Endothelial cell of umbilical vein (primary cell): ENCODE data around the gene ADARB2. TPM values are rescaled to one million over a fixed set of nuclear protein-coding genes. Genes with fewer than 3 reads are reported as not detected.

Experiments
- BruUV-seq: library from RNA; stranded (reverse); fragments of 400-500 nt; replicated peaks from 2 replicates; lab custom pipeline; 2021; lab: Mats Ljungman, UMichigan
- CTCF ChIA-PET: fragments of 300-600, 350-600 bp; sonication (Branson Sonifier 250); formaldehyde crosslinking; loops from one replicate; lab custom pipeline; 2021; ENCODE audit warnings: antibody characterized with exemption, inconsistent platforms; lab: Charles Lee
- POLR2A ChIA-PET: fragments of 300-600, 350-600 bp; sonication (Branson Sonifier 250); formaldehyde crosslinking; loops from one replicate; lab custom pipeline; 2021; ENCODE audit warnings: antibody characterized with exemption, inconsistent platforms; lab: Charles Lee
- DNase-seq: peaks from one replicate; pipeline ENCODE4 v3.0.0-alpha.2; 2011; ENCODE audit warnings: low read depth, low spot score
- FAIRE-seq: peaks from 2 replicates; lab custom pipeline; 2011; peaks lifted over from hg19 to GRCh38; lab: Jason Lieb, UNC
- H2AFZ ChIP-seq: 2 replicates; pipeline ENCODE4 v1.6.0; 2012; ENCODE audit warnings: low read depth, low read length, control low read depth, inconsistent platforms
- H3K27ac ChIP-seq: 2 replicates; pipeline ENCODE4 v1.5.1; 2011; ENCODE audit warnings: low read depth, mild to moderate bottlenecking, control low read depth, low read length, moderate library complexity; ENCODE audit not compliant: insufficient read depth
- H3K27me3 ChIP-seq, 2 experiments: 2 replicates each; pipeline versions ENCODE4 v1.6.0 to v1.6.1; 2011; ENCODE audit warnings: low read length in 2 of 2, mixed read lengths in 1 of 2; ENCODE audit not compliant: control insufficient read depth in 2 of 2, insufficient read depth in 2 of 2
- H3K36me3 ChIP-seq, 2 experiments: 2 replicates in 1 of 2; 3 replicates in 1 of 2; pipeline ENCODE4 v1.5.1; 2011; ENCODE audit warnings: low read length in 2 of 2, mild to moderate bottlenecking in 1 of 2, moderate library complexity in 1 of 2; ENCODE audit not compliant: control insufficient read depth in 2 of 2, insufficient read depth in 2 of 2; ENCODE audit errors: extremely low read depth in 1 of 2
- H3K4me1 ChIP-seq: 3 replicates; pipeline ENCODE4 v1.5.1; 2011; ENCODE audit warnings: mild to moderate bottlenecking, low read length; ENCODE audit not compliant: control insufficient read depth, insufficient read depth; ENCODE audit errors: extremely low read depth
- H3K4me2 ChIP-seq: 2 replicates; pipeline ENCODE4 v1.6.1; 2011; ENCODE audit warnings: low read length, control low read depth, mixed read lengths; ENCODE audit not compliant: insufficient read depth
- H3K4me3 ChIP-seq, 3 experiments: fragments of 200-600 bp in 1 of 3; sonication (generic), shearing (Covaris generic) in 1 of 3; replicated peaks in 1 of 3; 2 replicates each; pipeline ENCODE4 v1.5.1; 2011 to 2016; ENCODE audit warnings: control low read depth in 3 of 3, low read length in 3 of 3, mild to moderate bottlenecking in 2 of 3, inconsistent platforms in 1 of 3, low read depth in 1 of 3, moderate library complexity in 1 of 3; ENCODE audit not compliant: insufficient read depth in 1 of 3
- H3K79me2 ChIP-seq: 2 replicates; pipeline ENCODE4 v1.6.0; 2012; ENCODE audit warnings: low read length, inconsistent platforms; ENCODE audit not compliant: control insufficient read depth, insufficient read depth
- H3K9ac ChIP-seq: replicated peaks from 2 replicates; pipeline ENCODE3; 2011; ENCODE audit warnings: low read length, control low read depth; ENCODE audit not compliant: insufficient read depth; ENCODE audit errors: extremely low read depth
- H3K9me1 ChIP-seq: replicated peaks from 3 replicates; pipeline ENCODE4 v1.6.0; 2011; ENCODE audit warnings: mild to moderate bottlenecking, low read length; ENCODE audit not compliant: control insufficient read depth, insufficient read depth; ENCODE audit errors: extremely low read depth
- H3K9me3 ChIP-seq: replicated peaks from 2 replicates; pipeline ENCODE4 v1.5.1; 2012; ENCODE audit warnings: low read length, inconsistent platforms; ENCODE audit not compliant: control insufficient read depth, insufficient read depth
- H4K20me1 ChIP-seq: replicated peaks from 2 replicates; pipeline ENCODE3; 2011; ENCODE audit warnings: mild to moderate bottlenecking, low read length; ENCODE audit not compliant: control insufficient read depth, insufficient read depth; ENCODE audit errors: extremely low read depth
- EZH2 ChIP-seq: IDR thresholded peaks from 2 replicates; pipeline ENCODE4 v1.6.1; 2012; ENCODE audit warnings: borderline replicate concordance, low read depth, mild to moderate bottlenecking, moderate library complexity, low read length, inconsistent platforms; ENCODE audit not compliant: severe bottlenecking
- FOS ChIP-seq: IDR thresholded peaks from 2 replicates; pipeline ENCODE4 v1.6.1; 2011; ENCODE audit warnings: mild to moderate bottlenecking, low read length, moderate library complexity, borderline replicate concordance; ENCODE audit not compliant: insufficient read depth
- GATA2 ChIP-seq: IDR thresholded peaks from 2 replicates; pipeline ENCODE4 v1.7.0; 2011; ENCODE audit warnings: low read depth, mild to moderate bottlenecking, moderate library complexity, mixed read lengths, low read length; ENCODE audit not compliant: insufficient read length, insufficient read depth
- JUN ChIP-seq: IDR thresholded peaks from 2 replicates; pipeline ENCODE4 v1.6.1; 2011; ENCODE audit warnings: borderline replicate concordance, low read depth; ENCODE audit not compliant: insufficient read length, insufficient read depth
- MYC ChIP-seq: IDR thresholded peaks from one replicate; pipeline ENCODE4 v1.6.1; 2011; ENCODE audit warnings: mild to moderate bottlenecking, low read depth, low read length
- POLR2A ChIP-seq: IDR thresholded peaks from 2 replicates; pipeline ENCODE4 v1.6.1; 2012; ENCODE audit warnings: low read depth, mild to moderate bottlenecking, control low read depth, low read length
- POLR2AphosphoS5 ChIP-seq: IDR thresholded peaks from 2 replicates; pipeline ENCODE4 v1.6.1; 2012; ENCODE audit warnings: low read depth, mild to moderate bottlenecking, control low read depth, low read length, moderate library complexity; ENCODE audit not compliant: insufficient read depth
- dilution Hi-C: fragments of 300-500 bp; cut with MboI; formaldehyde crosslinking; loops from one replicate; pipeline ENCODE4 v1.15.0; 2019; ENCODE audit warnings: low sequenced_read_pairs; ENCODE audit not compliant: extremely low pct_ligation_motif_present
- intact Hi-C: fragments of 100-400 bp; cut with micrococcal nuclease; formaldehyde crosslinking; loops from one replicate; pipeline ENCODE4 v1.10.0; 2022
- polyA plus RNA-seq, 4 experiments: library from polyadenylated mRNA; depleted of rRNA in 3 of 4; stranded (reverse) in 3 of 4; unstranded in 1 of 4; fragments of >200 nt; gene quantifications; 2 replicates each; pipeline versions ENCODE4 v1.2.1 to v1.2.3, GENCODE V29; 2011 to 2012; ENCODE audit warnings: missing spikeins in 1 of 4
- total RNA-seq: library from RNA; stranded (reverse); gene quantifications from 2 replicates; pipeline ENCODE4 v1.2.3, GENCODE V29; 2021
- TF ChIP-seq, protein P1 (sequence below): IDR thresholded peaks from 2 replicates; pipeline ENCODE4 v1.6.1; 2011; ENCODE audit not compliant: insufficient read depth, insufficient read length
- TF ChIP-seq, protein P2 (sequence below), 2 donors: IDR thresholded peaks; 1 replicate in 1 of 2; 2 replicates in 1 of 2; pipeline ENCODE4 v1.5.1; 2011; ENCODE audit warnings: low read length in 2 of 2, mild to moderate bottlenecking in 2 of 2, moderate library complexity in 2 of 2, control low read depth in 1 of 2, inconsistent platforms in 1 of 2, low read depth in 1 of 2; ENCODE audit not compliant: insufficient read depth in 1 of 2; ENCODE audit errors: extremely low read depth in 1 of 2

Gene ADARB2
- total and polyA plus RNA-seq, 2 donors (not counting 3 experiments of a cell fraction or from before 2014, with no cell fraction given) = not detected

GRCh38 chr10:1390200-1390599 is 347.1 kb downstream of the ADARB2 start:
- intact Hi-C loops (no loop called here), dilution Hi-C loops (no loop called here)
- H3K4me3 ChIP-seq = no peak overlapping the region
- BruUV-seq = no TSS peak
- H4K20me1 ChIP-seq = no peaks in the 10 kb centered on the region
- ChIA-PET CTCF (no interaction called here), POLR2A (no interaction called here)
- no peak overlapping the region for H2AFZ ChIP-seq
- no peaks in the 10 kb centered on the region for H3K36me3 ChIP-seq
- H3K4me1 ChIP-seq = no peaks in the 10 kb centered on the region
- DNase-seq (no peak), FAIRE-seq (no peak)
- H3K9ac ChIP-seq = no peak overlapping the region
- TF ChIP-seq MYC (no peak), POLR2A (no peak), EZH2 (no peak), JUN (no peak), POLR2AphosphoS5 (no peak), FOS (no peak), GATA2 (no peak)
- TF ChIP-seq, protein P1, sequence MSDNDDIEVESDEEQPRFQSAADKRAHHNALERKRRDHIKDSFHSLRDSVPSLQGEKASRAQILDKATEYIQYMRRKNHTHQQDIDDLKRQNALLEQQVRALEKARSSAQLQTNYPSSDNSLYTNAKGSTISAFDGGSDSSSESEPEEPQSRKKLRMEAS = no peak
- TF ChIP-seq, protein P2, sequence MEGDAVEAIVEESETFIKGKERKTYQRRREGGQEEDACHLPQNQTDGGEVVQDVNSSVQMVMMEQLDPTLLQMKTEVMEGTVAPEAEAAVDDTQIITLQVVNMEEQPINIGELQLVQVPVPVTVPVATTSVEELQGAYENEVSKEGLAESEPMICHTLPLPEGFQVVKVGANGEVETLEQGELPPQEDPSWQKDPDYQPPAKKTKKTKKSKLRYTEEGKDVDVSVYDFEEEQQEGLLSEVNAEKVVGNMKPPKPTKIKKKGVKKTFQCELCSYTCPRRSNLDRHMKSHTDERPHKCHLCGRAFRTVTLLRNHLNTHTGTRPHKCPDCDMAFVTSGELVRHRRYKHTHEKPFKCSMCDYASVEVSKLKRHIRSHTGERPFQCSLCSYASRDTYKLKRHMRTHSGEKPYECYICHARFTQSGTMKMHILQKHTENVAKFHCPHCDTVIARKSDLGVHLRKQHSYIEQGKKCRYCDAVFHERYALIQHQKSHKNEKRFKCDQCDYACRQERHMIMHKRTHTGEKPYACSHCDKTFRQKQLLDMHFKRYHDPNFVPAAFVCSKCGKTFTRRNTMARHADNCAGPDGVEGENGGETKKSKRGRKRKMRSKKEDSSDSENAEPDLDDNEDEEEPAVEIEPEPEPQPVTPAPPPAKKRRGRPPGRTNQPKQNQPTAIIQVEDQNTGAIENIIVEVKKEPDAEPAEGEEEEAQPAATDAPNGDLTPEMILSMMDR (IDR thresholded peaks at IDR 0.05; ENCODE audit: extremely low read depth in 1 of 2, insufficient read depth in 1 of 2, low read depth in 1 of 2, low read length in 2 of 2) = no peak
- H3K27me3 ChIP-seq = no peaks in the 10 kb centered on the region
- H3K27ac ChIP-seq = no peak overlapping the region
- H3K9me1 ChIP-seq = no peaks in the 10 kb centered on the region
- no peak overlapping the region for H3K4me2 ChIP-seq
- H3K79me2 ChIP-seq = no peaks in the 10 kb centered on the region
- no peaks in the 10 kb centered on the region for H3K9me3 ChIP-seq
